Left forelimb (tissue), 1 donor: Measurements from ENCODE around the gene RAB36.

Experiments
- DNase-seq: peaks from one replicate; pipeline ENCODE4 v3.0.0-alpha.2; 2018; ENCODE audit warnings: low spot score

RAB36 gene

DNA sequence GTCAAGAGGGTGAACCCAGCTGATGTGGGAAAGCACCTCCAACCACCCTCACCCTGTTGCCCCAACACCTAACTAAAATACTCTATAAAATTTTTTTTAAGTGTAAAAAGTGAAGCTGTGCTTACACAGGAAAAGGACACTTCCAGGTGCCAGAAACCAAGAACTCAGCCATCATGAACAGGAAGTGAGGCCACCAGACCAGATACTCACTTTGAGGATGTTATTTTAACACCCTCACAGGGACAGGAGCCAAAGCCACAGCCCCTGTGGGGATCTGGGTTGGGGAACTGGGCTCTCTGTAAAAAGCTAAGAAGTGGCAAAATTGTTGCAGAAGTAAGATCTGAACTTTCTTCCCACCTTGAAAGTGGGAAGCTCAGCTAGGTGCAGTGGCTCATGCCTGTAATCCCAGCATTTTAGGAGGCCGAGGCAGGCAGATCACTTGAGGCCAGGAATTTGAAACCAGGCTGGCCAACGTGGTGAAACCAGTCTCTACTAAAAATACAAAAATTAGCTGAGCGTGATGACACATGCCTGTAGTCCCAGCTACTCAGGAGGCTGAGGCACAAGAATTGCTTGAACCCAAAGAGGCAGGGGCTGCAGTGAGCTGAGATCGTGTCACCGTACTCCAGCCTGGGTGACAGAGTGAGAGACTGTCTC is 7.2 kb upstream of the RAB36 start:
- no peak for DNase-seq

DNA sequence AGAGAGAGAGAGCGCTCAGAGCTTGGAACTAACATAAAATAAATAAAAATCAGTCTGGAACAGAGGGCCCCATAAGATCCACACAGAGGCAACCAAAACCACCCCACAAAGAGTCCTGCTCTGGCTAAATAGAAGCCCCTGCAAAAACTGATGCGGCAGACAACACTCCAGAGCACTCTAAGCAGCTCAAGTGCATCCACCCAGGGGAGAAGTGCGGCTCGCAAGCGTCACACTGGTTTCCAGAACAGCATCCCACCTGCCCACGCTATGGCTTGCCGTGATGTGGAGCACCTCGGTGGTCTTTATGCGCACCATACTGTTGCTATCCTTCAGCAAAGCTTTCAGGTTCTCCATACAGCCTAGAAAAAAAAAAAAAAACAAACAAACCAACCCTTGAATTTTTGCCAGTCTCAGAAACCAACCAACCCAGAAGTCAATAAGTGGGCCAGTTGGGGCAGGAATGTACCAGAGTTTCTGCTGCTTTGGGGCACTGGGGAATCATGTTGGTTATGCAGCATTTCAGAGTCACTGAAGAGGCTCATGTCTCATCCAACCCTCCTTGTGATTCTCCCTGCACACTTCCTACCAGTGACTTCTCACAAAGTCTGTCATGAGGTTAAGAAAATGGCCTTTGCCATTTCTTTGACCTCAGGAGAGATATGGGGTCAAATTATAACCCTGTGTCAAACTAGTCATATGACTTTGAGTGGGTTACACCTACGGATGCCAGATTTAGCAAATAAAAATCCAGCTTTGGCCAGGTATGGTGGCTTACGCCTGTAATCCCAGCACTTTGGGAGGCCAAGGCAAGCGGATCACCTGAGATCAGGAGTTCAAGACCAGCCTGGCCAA is 6.5 kb upstream of the RAB36 start:
- no peak for DNase-seq

DNA sequence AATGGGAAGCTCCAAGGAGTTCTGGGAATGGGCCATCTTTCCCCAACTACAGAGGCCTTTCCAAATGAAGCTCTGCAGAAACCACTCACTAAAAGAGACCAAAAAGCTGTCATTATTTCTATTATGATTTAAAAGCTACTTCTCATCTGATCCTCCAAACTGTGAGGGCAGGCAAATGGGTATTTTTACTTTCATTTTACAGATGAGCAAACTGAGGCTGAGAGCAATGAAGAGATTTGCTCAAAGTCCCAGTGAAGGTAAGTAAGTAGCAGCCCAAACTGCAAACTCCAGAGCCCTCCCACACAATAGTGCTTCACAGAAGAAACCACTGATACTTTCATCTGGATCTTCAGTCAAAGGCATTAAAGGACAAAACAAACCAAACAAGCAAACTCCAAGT is 4.9 kb upstream of the RAB36 start:
- DNase-seq: no peak

DNA sequence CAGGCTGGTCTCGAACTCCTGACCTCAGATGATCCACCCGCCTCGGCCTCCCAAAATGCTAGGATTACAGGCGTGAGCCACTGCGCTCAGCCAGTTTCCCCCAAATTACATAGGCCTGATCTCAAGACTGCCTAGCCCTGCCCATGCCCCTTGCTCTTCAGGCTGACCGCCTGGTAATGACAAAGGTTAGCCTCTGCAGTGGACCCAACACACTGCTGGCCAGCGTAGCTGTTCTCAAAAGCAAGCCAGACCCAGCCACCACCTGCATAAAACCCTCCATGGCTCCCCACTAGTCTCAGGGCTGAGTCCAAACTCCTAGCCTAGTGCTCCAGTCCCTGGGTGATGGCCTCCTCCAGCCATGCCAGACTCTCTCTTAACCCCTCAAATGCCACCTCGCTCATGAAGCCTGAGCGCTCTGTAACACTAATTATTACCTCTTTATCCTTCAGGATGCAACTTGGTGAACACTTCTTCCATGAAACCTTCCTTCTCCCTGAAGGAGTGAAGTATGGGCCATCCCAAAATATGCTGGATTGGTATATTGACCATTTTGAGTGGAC is 2.7 kb upstream of the RAB36 start:
- no peak for DNase-seq

DNA sequence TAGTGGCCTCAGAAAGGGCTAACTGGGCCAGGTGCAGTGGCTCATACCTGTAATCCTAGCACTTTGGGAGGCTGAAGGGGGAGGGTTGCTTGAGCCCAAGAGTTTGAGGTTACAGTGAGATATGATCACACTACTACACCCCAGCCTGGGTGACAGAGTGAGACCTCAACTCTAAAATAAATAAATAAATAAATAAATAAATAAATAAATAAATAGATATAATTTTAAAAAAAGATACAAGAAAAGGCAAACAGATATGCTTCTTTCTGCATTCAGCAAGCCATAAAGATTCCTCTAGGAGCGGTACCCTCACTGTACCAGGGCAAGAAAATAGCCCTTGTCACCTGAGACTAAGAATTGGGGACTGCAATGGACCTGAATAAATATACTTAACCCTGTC is 2.2 kb upstream of the RAB36 start:
- DNase-seq: no peak

DNA sequence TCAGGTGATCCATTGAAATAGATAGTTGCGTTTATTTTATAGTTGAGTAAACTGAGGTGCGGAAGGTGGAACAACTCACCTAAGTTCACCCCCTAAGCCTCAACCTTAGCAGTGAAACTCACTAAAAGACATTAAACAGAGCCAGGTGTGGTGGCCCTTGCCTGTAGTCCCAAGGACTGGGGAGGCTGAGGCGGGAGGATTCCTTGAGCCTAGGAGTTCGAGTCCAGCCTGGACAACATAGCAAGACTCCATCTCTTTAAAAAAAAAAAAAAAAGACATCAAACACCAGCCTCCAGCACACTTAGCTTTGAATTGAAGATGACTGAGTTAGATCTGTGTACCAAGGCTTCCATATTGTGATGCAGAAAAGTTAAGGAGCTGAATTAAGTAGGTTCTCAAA is 845 bp upstream of the RAB36 start:
- DNase-seq: no peak

DNA sequence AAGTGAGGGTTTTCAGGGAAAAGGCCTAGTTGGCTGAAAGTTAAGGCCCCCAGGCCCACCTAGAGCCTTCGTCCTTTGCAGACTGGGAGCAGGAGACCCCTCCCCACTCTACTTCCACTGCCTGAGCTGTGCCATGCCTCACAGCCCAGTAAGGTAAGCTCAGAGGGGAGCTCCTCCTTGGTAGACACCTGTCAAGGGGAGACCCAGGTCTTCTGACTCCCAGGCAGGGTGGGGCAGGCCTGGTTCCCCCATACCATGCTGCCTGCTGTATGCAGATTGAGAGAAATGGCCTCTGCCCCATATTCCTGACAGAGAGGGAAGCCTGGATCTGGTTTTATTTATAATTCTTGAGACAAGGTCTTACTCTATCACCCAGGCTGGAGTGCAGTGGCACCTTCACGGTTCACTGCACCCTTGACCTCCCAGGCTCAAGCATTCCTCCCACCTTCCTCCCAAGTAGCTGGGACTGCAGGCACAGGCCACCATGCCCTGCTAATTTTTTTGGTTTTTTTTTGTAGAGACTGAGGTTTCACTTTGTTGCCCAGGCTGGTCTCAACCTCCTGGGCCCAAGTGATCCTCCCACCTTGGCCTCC is 697 bp downstream of the RAB36 start:
- DNase-seq: no peak

DNA sequence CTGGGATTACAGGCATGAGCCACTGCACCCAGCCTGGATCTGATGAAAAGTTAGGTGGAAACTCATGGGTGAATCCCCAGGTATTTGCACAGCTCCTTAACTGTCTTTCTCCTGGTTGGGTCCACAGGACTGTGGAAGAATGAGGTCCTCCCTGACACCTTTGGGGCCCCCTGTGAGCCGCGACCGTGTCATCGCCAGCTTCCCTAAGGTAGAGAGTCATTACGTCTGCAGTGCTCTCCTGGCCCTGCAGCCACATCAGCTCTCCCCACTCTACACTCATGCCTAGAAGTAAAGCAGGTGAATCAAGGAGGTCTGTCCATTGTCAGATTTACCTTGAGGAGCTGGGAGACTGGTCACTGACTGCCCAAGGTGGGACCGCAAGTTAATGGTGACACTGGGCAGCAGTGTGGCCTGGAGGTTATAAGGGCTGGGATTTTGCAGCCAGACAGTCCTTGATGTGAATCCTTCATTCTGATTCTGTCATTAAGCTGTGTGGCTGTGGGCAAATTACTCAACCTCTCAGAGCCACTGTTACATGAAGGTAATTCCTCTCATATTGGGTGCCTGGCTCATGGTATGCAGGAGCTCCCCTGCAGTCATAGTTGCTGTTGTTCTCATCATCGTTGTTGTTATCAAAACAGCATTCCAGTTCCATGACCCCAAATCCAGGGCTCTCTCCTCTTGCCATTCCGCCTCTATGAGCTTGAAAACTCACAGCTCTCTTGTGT is 1.4 kb downstream of the RAB36 start:
- DNase-seq: no peak

DNA sequence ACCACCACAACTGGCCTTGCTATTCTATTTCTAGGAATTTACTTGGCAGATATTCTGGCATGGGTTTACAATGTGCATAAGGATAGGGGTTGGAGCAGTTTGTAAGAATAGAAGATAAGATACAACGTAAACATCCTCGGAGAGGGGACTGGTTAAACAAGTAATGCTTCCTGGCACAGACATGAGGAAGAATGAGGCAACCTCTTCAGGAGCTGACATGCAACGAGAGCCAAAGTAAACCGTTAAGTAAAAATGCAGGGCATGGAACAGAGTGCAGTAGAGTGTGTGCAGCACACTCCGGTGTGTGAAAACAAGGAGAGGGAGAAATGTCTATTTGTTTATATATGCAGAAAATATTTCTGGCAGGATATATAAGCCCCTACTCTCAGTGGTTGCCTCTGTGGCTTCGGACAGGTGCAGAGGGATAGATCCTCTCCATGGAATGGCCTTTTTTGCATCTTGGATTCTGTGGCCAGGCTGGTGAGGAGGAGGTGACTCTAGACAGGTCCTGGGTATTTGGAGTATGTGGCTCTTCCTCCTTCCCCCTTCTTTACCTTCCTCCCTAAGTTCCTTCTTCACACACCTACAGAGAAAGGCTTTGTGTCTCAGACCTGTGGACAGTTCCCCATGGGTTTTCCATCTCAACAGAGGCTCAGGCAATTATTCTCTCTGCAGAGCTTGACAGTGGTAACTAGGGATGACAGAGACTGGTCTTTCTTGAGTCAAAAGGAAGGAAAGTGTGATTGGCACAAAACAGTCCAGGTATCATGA is 2.5 kb downstream of the RAB36 start:
- no peak for DNase-seq

DNA sequence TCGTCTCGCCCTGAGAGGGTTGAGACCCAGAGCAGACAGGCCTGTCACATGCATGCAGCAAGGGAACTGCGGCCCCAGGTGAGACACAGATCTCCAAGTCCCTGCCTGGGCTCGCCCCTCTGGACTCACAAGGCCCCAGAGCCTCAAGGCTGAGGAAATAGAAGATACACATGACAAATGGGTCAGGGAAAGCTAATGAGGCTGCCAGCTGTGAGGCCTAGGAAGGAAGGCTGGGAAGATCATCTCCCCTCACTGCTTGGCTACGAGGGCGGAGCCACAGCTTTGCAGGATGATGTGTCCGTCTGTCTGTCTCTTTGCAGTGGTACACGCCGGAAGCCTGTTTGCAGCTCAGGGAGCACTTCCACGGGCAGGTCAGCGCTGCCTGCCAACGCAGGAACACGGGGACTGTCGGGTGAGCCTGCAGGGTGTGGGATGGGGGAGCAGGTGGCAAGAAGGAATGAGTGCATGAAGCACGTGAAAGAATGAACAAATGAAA is 4.5 kb downstream of the RAB36 start:
- no peak for DNase-seq

DNA sequence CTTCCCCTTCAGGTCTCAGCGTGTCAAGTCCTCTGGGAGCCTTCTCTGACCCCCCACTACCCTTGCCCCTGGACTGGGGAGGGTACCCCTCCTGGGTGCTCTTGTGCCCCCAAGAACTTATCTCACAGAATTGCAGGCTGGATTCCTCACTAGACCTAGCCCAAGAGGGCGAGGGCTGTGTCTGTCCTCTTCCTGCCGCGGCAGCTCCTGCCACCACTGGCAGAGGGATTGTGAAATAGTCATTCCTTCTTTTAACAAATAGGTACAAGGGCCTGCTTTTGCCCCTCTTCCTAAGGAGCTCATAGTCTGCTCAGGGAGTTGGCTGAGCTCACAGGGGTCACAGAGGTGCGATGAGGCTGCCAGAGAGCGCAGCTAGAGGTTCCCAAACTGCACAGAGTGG is 5.5 kb downstream of the RAB36 start:
- DNase-seq: no peak

DNA sequence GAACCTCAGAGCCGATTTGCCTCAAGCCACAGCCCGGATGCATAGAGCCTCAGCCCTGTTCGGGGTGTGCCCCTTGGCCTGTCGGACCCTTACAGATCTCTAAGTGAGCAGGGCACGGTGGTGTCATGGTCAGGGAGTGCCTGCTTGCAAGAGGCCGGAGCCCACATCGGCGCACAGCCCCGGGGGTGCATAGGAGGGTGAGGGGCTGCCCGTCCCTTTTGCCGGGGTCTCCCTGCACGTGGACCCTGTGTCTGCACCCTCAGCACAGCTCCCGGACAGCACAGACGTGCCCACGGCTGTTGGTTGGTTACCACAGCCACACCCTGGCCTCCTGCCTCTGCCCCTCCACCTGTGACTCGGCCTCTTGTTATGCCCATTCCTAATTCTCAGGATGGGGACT is 6.5 kb downstream of the RAB36 start:
- DNase-seq: no peak

DNA sequence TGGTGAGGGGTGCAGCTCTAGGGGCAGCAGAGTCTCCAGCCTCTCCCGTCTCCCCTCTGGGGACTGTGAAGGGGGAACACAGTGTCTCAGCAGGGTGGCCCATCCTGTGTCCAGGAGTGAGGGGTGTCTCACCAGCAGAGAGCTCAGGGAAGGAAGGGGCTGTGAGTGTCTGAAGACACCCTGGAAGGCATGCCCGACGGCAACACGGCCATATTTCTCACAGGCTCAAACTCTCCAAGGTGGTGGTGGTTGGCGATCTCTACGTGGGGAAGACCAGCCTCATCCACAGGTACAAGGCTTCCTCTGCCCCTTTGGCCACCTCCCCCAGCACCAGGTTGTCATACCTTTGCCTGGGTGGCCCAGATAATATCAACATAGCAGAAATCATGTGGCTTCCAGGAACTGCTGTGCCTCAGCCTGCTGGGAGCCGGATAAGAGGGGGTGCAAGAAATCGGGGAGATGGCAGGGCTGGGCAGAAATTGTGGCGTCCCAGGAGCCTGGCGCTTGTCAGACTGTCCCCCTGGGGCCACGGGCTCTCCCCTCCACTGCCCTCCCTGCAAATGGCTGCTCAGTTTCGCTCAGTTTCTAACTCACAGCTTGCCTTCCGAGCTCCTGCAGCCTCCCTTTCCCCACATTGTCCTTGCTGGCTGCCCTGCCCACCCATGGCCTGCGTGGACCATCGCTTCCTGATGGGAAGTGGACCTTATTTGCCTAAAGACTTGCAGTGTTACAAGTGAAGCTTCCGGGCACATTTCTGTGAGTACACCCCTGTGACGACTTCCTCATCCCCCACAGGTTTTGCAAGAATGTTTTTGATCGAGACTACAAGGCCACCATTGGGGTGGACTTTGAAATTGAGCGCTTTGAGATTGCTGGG is 7.2 kb downstream of the RAB36 start:
- DNase-seq: no peak

DNA sequence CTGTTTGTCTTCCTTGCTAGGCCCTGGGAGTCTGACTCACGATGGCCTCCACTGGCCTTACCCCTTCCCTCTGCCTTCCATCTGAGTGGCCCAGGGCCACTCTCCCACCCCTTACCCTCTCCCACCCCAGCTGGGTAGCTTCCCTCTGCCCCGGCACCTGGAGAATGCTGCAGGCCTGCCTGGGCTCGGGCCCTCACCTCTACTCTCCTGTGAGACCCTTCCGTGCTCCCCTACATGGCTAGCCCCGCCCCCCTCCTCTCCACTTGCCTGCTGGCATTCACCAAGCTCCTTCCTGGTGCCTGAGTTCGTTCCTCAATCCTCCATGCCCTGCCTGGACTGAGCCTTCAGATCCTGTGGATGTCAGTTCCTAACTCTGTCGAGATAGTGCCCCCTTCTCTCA is 8.7 kb downstream of the RAB36 start:
- DNase-seq: no peak

DNA sequence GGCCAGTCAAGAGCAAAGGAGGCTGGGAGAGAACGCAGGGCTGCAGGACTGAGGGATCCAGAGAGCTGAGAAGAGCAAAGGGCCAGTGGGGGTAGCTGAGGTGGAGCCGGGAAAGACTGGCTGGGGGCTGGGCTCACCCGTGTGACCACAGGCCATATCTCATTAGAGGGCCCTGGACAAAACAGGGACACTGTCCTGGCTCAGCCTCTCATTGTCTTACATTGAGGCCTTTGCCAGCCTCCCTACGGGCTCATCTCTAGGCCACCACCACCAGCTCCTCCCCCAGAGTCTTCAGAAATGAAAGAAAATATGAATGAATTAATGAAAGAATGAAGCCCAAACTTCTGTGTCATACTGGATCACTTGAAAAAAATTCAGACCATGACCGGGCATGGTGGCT is 9.2 kb downstream of the RAB36 start:
- DNase-seq: no peak

DNA sequence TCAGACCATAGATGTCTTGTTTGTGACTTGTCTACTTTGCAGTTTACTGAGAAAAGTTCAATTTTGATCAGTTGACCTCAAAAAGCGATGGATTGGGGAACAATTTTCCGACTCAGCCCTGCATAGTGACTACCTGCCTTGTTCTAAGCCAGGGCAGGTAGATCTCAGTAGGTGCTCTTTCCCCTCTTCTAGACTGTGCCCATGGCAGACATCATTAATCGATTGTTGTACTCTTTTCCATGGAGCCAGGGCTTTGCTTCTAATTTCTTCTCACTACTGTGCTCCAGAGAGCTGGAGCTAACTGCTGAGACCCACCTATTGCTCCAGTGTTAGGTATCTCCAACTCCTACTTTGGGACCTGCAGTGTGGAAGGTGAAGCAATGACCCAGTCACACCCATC is 9.9 kb downstream of the RAB36 start:
- no peak for DNase-seq

DNA sequence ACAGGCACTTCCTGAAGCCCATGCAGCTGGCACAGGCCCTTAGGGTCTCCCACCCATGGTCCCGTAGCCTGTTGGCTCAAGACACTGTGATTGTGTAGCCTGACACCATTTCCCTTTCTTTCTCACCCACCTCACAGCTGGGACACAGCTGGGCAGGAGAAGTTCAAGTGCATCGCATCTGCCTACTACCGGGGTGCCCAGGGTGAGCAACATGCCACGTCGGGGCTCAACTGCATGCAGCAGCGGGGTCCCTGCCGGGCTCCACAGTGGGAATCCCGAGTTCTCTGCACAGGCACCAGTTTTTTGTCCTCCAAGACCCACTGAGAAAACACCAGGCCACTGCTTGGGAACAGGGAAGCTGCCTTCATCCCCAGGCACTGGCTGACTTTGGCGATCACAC is 10.6 kb downstream of the RAB36 start:
- DNase-seq: no peak

DNA sequence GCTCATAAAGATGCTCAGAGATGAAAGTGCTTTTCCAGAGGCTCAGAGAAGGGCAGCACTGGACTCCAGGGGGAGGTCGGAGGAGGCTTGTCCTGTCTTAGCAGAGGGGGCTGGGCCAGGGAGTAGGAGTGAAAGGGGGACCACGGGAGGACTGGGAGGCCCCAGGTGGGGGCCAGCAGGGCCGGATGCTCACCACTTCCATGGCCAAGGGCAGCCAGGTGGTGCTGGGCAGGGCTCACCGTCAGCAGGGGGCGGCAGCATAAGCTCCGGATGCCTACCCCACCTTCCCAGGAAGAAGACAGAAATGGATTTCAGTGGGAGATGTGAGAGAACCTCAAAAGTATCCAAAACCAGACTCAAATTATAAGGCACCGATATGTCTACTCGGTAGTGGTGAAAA is 11.0 kb downstream of the RAB36 start:
- DNase-seq: no peak

DNA sequence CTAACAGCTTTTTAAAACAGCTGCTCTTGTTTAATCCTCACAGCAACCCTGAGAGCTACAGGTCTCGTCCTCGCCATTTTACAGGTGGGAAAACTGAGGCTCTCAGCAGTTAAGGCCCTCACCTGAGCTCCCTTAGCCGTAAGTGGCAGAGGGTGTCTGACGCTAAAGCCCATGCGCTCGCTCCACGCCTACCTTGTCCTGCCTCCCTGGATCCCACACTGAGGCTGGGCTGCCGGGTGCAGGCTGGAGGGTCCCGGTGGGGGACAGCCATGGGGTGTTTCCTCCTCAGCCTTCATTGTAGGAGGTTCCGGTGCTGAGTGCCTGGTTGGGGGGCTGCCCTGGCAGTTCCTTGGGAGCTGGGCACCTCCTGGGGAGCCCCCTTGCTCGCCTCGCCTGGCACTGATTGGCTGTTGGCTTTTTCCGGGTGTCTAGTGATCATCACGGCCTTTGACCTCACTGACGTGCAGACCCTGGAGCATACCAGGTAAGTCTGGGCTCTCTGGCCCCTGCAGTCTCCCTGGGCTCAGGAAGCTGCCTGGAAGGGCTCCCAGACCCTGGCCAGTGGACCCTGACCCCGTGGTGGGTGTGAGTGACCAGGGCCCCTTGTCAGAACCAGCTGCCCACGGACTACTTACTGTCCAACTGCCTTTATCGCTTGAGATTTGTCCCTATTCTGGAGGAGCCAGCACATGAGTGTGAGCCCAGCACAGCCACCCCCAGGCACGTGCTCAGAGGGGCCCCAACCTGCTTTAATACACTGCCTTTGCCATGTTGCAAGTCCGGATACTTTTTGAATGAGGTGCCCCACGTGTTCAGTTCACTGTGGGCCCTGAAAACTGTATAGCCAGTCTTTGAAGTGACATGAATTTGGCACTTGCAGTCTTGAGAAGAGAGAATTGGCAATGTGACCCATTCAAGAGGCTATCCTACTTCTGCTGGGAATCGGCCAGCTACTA is 12.6 kb downstream of the RAB36 start:
- no peak for DNase-seq
